ENCODE data around the gene KCND2. TPM values are rescaled to one million over a fixed set of nuclear protein-coding genes. Genes with fewer than 3 reads are reported as not detected.

KCND2 gene
- total RNA-seq, 1 donor from 2014 or later = 0.30 TPM

- no peak for TF ChIP-seq CTCF (IDR thresholded peaks at IDR 0.05)
- Mint-ChIP-seq H3K27me3 (ENCODE audit: low read depth) (peaks cover 3% of the 10 kb centered on the region), H3K27ac (ENCODE audit: unreplicated experiment) (no peak overlapping the region), H3K36me3 (ENCODE audit: low read depth) (no peaks in the 10 kb centered on the region), H3K4me1 (ENCODE audit: low read depth) (no peaks in the 10 kb centered on the region), H3K9me3 (ENCODE audit: low read depth) (no peaks in the 10 kb centered on the region), H3K4me3 (ENCODE audit: unreplicated experiment) (no peak overlapping the region)
- no peak for DNase-seq (ENCODE audit: low spot score)
Observed at GRCh38 chr7:120442838-120443237, 169.9 kb downstream of the KCND2 start.

GRCh38 chr7:120444650-120445049, 171.7 kb downstream of the KCND2 start:
- Mint-ChIP-seq H3K27ac (ENCODE audit: unreplicated experiment) (no peak overlapping the region), H3K4me1 (ENCODE audit: low read depth) (no peaks in the 10 kb centered on the region), H3K4me3 (ENCODE audit: unreplicated experiment) (no peak overlapping the region), H3K9me3 (ENCODE audit: low read depth) (no peaks in the 10 kb centered on the region), H3K36me3 (ENCODE audit: low read depth) (no peaks in the 10 kb centered on the region), H3K27me3 (ENCODE audit: low read depth) (peaks cover 3% of the 10 kb centered on the region)
- TF ChIP-seq CTCF (IDR thresholded peaks at IDR 0.05) = no peak
- DNase-seq (ENCODE audit: low spot score) = no peak

GRCh38 chr7:120445276-120445675, 172.3 kb downstream of the KCND2 start:
- DNase-seq (ENCODE audit: low spot score) = no peak
- TF ChIP-seq CTCF (IDR thresholded peaks at IDR 0.05) = no peak
- no peaks in the 10 kb centered on the region for H3K36me3 Mint-ChIP-seq (ENCODE audit: low read depth)
- no peak overlapping the region for H3K27ac Mint-ChIP-seq (ENCODE audit: unreplicated experiment)
- no peak overlapping the region for H3K4me3 Mint-ChIP-seq (ENCODE audit: unreplicated experiment)
- no peaks in the 10 kb centered on the region for H3K4me1 Mint-ChIP-seq (ENCODE audit: low read depth)
- peaks cover 3% of the 10 kb centered on the region for H3K27me3 Mint-ChIP-seq (ENCODE audit: low read depth)
- H3K9me3 Mint-ChIP-seq (ENCODE audit: low read depth) = no peaks in the 10 kb centered on the region

GRCh38 chr7:120452665-120453064, 179.7 kb downstream of the KCND2 start:
- Mint-ChIP-seq H3K27me3 (ENCODE audit: low read depth) (no peaks in the 10 kb centered on the region), H3K4me3 (ENCODE audit: unreplicated experiment) (no peak overlapping the region), H3K4me1 (ENCODE audit: low read depth) (no peaks in the 10 kb centered on the region), H3K27ac (ENCODE audit: unreplicated experiment) (no peak overlapping the region), H3K9me3 (ENCODE audit: low read depth) (peaks cover 10% of the 10 kb centered on the region), H3K36me3 (ENCODE audit: low read depth) (peaks cover 2% of the 10 kb centered on the region)
- no peak for TF ChIP-seq CTCF (IDR thresholded peaks at IDR 0.05)
- no peak for DNase-seq (ENCODE audit: low spot score)

- no peak for DNase-seq (ENCODE audit: low spot score)
- Mint-ChIP-seq H3K27me3 (ENCODE audit: low read depth) (no peaks in the 10 kb centered on the region), H3K9me3 (ENCODE audit: low read depth) (peaks cover 10% of the 10 kb centered on the region), H3K4me1 (ENCODE audit: low read depth) (peaks cover 5% of the 10 kb centered on the region), H3K4me3 (ENCODE audit: unreplicated experiment) (no peak overlapping the region), H3K27ac (ENCODE audit: unreplicated experiment) (no peak overlapping the region), H3K36me3 (ENCODE audit: low read depth) (peaks cover 2% of the 10 kb centered on the region)
- TF ChIP-seq CTCF (IDR thresholded peaks at IDR 0.05) = no peak
Observed at GRCh38 chr7:120456699-120457098, 183.7 kb downstream of the KCND2 start.

Data from chondrocyte (in vitro differentiated cells).